ENCODE data around the gene PTPRS.

DNA sequence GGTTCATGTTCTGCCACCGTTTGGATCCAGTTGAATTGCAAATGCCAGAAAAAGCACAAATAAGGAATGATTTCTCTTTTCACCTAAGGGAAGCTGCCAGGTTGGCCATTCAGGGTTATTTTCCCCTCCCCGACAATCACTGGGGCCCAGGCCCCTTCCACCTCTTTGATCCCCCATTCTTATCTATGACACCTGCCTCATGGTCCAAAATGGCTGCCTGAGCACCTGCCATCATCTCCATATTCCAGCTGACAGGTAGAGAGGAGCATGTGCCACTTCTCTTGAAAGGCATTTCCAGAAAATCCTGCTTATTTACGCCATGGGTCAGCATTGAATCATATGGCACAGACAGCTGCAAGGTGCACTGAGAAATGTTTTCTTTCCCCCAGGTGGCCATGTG, 15.7 kb downstream of the PTPRS start:
- TF ChIP-seq CTCF (IDR thresholded peaks at IDR 0.05; ENCODE audit: borderline replicate concordance, extremely low read depth, low read length, poor library complexity, severe bottlenecking) (no peak), EZH2 (IDR thresholded peaks at IDR 0.05; ENCODE audit: borderline replicate concordance, low read depth, low read length, severe bottlenecking) (no peak)
